Adipocyte (in vitro differentiated cells): ENCODE measurements around the gene FIP1L1.

Experiments
- DNase-seq: peaks from one replicate; pipeline ENCODE4 v3.0.0-alpha.2; 2015; ENCODE audit warnings: low read depth
- H3K27me3 ChIP-seq: replicated peaks from 2 replicates; pipeline ENCODE4 v1.7.0; 2013; ENCODE audit warnings: mild to moderate bottlenecking, low read length, moderate library complexity; ENCODE audit not compliant: control insufficient read depth, insufficient read depth
- H3K36me3 ChIP-seq: 2 replicates; pipeline ENCODE4 v1.7.0; 2013; ENCODE audit warnings: low read length, mild to moderate bottlenecking, moderate library complexity; ENCODE audit not compliant: control insufficient read depth, insufficient read depth, severe bottlenecking
- H3K4me1 ChIP-seq: 2 replicates; pipeline ENCODE4 v1.7.0; 2013; ENCODE audit warnings: mild to moderate bottlenecking, low read length, moderate library complexity; ENCODE audit not compliant: control insufficient read depth, insufficient read depth
- H3K4me3 ChIP-seq: 2 replicates; pipeline ENCODE4 v1.7.0; 2013; ENCODE audit warnings: mild to moderate bottlenecking, low read length, moderate library complexity
- H3K9ac ChIP-seq: 2 replicates; pipeline ENCODE4 v1.7.0; 2013; ENCODE audit warnings: mild to moderate bottlenecking, low read length, moderate library complexity
- H3K9me3 ChIP-seq: 2 replicates; pipeline ENCODE4 v1.7.0; 2013; ENCODE audit warnings: mild to moderate bottlenecking, low read length, moderate library complexity; ENCODE audit not compliant: control insufficient read depth

FIP1L1 gene

DNA sequence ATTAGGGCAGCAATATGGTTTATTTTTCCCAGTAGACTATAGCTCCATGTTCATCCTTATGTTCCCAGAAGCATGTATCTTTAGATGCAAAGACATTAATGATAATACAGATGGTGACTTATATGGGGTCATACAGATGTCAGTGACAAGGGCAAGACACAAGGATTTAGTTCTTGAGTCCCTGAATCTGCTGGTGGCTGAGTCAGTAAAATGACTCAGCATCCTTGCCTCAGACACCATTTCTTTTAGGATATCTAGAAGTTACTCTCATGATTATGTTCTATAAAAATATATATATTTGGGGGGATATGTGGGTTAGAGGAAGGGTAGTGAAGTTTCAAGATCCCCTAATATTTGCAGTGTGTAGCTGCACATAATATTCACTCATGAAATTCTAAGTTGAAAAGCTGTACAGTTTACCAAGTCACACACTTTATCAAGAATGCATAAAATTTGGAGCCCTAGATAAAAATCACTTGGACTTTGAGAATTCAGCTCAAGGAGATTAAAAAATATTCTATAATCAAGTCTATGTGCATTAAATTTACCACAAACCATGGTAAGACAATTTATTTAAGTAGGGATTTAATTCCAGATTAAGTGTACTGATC is 111.9 kb downstream of the FIP1L1 start:
- peak overlapping the region; percentile 89 for H3K9ac ChIP-seq
- DNase-seq, result peak; percentile 60
- no peaks in the 10 kb centered on the region for H3K36me3 ChIP-seq
- peaks cover 48% of the 10 kb centered on the region for H3K4me1 ChIP-seq
- H3K27me3 ChIP-seq, result no peaks in the 10 kb centered on the region
- H3K4me3 ChIP-seq, result no peak overlapping the region
- H3K9me3 ChIP-seq, result no peaks in the 10 kb centered on the region

DNA sequence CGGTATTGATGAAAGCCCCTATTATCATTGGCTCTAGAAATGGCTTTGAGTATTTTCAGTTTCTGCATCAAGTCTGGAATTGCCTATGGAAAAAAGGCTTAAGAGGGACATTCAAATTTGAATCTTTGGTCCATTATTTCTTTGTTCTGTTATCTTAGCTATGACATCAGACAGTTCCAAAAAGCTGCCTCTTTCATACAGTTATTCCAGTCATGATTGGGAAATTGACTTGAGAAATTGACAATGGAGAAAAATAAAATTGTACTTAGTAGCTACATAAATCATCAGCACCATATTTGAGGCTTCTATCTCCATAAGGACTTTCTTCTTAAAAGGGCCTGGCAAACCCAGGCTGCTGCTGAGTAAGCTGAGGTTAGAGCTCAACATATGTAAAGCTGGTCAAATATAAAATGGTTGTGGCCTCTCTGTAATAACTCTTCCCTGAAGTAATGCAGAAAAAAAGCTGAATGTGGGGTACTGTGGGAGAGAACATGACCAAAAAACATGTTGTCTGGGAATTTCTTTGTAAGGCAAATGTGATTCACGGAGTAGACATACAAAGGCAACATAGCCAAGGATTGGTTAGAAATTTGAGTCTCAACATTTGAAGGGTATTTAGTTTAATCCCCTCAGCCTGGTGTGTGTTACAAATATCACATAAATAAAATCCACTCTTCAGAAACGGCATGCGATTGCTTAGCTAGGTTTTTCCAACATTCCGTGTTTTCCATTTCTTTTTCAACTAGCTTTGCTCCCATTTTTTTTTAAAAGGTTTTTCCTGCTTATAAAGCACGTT is 112.9 kb downstream of the FIP1L1 start:
- Histone ChIP-seq H3K27me3 (no peaks in the 10 kb centered on the region), H3K36me3 (peaks cover 2% of the 10 kb centered on the region), H3K9ac (peak overlapping the region; percentile 89), H3K4me3 (peak overlapping the region; percentile 53), H3K9me3 (no peaks in the 10 kb centered on the region), H3K4me1 (peaks cover 39% of the 10 kb centered on the region)
- peak; percentile 86 for DNase-seq

DNA sequence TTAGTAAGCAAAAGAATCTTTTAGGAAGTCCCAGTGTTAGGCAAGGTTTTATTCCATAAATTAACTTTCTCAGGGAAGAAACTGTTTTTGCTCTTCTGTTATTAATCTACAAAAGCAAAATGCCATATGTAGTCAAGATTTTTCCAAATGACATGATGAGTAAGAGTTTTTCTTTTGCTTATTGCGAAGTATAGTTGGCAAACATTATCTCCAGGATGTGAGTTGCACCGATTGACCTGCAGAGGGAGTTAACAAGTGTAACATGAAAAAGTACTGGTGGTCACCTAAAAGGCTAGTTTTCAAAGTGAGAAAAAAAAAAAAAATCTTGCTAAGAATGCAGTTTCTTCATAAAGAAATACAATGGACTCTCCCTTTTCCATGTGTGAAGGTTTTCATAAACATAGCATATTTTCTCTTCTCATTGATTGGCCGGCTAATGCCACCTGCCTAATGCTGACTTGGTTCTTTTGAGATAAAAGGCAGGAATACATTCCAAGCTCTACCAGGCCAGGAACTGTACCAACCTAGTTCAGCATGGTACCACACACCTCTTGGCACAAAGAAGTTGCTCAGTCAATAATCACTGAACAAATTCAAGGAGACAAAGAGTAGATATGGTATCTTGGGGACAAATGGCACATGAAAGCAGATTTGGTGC is 113.7 kb downstream of the FIP1L1 start:
- DNase-seq, result peak; percentile 95
- Histone ChIP-seq H3K4me3 (peak overlapping the region; percentile 53), H3K9me3 (no peaks in the 10 kb centered on the region), H3K36me3 (peaks cover 2% of the 10 kb centered on the region), H3K4me1 (peaks cover 32% of the 10 kb centered on the region), H3K27me3 (no peaks in the 10 kb centered on the region), H3K9ac (peak overlapping the region; percentile 89)

DNA sequence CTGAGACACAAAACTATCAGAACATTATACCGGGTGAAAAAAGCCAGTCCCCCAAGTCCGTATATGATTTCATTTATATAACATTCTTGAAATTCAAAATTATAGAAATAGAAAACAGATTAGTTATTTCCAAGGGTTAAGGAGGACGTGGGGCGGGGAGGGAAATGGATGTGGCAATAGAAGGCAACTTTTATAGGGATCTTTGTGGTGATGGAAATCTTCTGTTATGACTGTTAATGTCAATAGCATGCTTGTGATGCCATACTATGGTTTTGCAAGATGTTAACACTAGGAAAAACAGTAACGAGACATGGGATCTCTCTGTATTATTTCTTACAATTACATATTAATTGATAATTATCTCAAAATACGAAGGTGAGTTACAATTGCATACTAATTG is 117.4 kb downstream of the FIP1L1 start:
- DNase-seq, result no peak
- peaks cover 42% of the 10 kb centered on the region for H3K4me1 ChIP-seq
- H3K4me3 ChIP-seq, result no peak overlapping the region
- no peak overlapping the region for H3K9ac ChIP-seq
- H3K9me3 ChIP-seq, result no peaks in the 10 kb centered on the region
- H3K36me3 ChIP-seq, result peaks cover 2% of the 10 kb centered on the region
- no peaks in the 10 kb centered on the region for H3K27me3 ChIP-seq

DNA sequence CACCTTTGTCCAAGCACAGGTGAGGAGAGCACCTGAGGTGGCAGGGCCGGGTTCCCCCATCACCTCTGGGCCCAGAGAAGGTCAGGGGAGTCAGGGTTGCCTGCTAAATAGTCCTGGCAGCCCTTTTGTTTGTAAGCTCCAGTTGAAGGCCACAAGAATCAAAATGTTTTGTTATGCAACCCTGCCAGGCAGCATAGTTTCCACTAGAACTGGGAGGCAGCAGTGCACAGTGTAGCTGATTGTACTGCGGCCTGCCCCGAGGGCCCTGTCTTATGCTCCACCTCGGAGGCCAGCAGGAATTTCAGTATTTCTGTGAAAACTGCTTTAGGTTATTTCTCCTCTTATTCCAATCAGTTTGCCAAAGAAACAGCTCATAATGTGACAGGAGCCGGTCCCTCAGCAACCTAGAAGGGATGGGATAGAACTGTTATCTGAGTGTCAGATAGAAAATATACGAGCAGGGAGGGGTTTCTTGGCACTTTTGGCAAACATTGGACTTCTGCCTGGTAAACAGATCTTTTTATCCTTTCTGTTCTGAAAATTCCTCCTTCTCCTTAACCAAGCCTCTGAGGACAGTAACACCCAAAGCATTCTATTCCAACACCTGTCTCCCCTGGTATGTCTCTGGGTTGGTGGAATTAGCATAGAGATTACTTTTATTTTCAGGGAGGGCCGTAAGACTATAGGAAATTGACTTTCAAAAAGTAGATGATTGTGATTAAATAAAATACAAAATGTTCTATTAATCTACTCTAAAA is 120.2 kb downstream of the FIP1L1 start:
- Histone ChIP-seq H3K36me3 (peaks cover 2% of the 10 kb centered on the region), H3K4me3 (peak overlapping the region; percentile 53), H3K9me3 (no peaks in the 10 kb centered on the region), H3K4me1 (peaks cover 27% of the 10 kb centered on the region), H3K9ac (peak overlapping the region; percentile 81), H3K27me3 (no peaks in the 10 kb centered on the region)
- DNase-seq, result peak; percentile 94

DNA sequence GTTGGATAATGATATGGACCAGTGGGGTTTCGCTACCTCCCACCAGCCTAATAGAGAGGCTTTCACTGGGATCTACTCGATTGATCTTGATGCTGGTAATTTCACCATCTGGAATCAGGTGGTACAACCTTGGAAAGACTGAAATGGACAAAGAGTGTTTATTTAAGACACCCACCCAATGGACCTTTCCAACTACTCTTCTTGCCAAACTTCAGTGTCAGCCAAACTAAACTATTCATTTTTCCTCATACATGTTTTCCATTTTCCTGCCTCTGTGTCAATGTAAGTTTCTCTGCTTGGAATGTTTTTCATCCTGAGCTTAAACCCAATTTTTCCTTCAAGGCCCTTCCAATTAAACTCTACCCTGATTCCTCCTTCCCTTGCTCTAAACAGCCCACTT is 121.3 kb downstream of the FIP1L1 start:
- Histone ChIP-seq H3K4me3 (no peak overlapping the region), H3K27me3 (no peaks in the 10 kb centered on the region), H3K9ac (peak overlapping the region; percentile 81), H3K9me3 (no peaks in the 10 kb centered on the region), H3K36me3 (peaks cover 2% of the 10 kb centered on the region), H3K4me1 (peaks cover 27% of the 10 kb centered on the region)
- no peak for DNase-seq

DNA sequence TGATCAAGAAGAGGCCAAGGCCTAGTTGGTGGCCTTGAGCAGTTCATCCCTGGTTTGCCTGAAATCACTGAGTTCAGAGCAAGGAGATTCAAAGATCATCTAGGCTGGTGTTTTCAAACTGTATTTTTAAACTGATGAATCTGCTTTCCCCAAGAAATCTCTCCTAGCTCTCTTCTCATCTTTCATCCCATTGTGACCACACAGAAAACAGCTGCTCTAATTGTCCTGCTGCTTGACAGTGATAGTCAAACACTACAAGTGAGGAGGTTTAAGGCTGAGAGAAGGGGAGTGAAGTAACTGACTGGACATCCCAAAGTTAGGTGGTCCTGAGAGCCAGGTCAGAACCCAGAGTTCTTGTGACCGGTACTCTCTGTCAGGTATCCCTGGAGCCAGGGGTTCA is 122.3 kb downstream of the FIP1L1 start:
- no peak overlapping the region for H3K9ac ChIP-seq
- H3K36me3 ChIP-seq, result peaks cover 2% of the 10 kb centered on the region
- no peak overlapping the region for H3K4me3 ChIP-seq
- H3K27me3 ChIP-seq, result no peaks in the 10 kb centered on the region
- DNase-seq, result no peak
- no peaks in the 10 kb centered on the region for H3K9me3 ChIP-seq
- H3K4me1 ChIP-seq, result peaks cover 27% of the 10 kb centered on the region

DNA sequence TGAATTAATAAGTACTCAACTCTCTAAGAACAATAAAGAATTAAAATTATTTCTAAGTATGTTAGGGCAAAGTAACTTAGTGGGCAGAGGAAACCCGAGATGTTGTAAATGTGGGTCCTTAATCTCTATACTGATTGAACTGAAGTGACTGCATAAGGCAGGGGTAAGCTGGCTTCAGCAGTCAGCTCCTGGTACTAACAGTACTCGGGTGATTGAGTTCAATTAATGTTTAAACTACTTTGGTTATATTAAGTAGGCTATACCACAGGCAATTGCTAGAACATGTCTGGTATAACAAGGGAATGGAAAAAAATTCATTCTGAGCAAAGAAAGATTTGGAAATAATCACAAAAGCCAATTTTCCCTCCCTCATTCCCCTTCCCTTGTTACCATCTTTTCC is 123.1 kb downstream of the FIP1L1 start:
- Histone ChIP-seq H3K9me3 (no peaks in the 10 kb centered on the region), H3K36me3 (no peaks in the 10 kb centered on the region), H3K4me1 (peaks cover 27% of the 10 kb centered on the region), H3K9ac (no peak overlapping the region), H3K27me3 (no peaks in the 10 kb centered on the region), H3K4me3 (no peak overlapping the region)
- DNase-seq, result no peak

DNA sequence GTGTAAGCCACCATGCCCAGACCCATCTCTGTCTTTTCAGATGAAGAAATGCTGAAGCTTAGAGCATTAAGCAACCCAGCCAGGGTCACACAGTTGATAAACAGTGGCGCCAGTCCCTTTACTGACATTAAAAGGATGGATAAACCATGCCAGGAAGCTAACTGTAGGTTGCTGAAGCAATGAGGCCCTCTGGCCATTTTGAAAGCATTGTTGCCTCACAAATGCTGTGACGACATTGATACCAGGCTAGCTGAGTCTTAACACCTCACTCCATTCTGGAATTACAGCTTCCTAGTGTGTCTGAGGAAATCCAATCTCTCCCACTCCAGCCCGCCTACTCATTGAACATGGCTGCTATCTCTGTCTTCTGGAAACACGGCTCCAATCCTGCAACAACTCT is 124.1 kb downstream of the FIP1L1 start:
- Histone ChIP-seq H3K36me3 (no peaks in the 10 kb centered on the region), H3K4me1 (peaks cover 26% of the 10 kb centered on the region), H3K27me3 (no peaks in the 10 kb centered on the region), H3K4me3 (no peak overlapping the region), H3K9me3 (no peaks in the 10 kb centered on the region), H3K9ac (no peak overlapping the region)
- DNase-seq, result no peak

DNA sequence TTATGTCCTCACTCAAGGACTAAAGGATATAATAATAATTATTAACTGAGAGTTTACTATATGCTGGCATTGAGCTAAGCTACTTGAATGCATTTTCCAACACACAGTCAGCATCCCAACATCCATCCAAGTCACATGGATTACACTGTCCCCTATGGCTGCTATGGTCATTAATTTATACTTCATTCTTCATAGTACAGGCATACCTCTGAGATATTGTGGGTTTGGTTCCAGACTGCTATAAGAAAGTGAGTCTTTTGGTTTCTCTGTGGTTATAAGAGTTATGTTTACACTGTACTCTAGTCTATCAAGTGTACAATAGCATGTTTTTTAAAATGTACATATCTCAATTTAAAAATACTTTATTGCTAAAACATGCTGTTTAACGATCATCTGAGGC is 124.7 kb downstream of the FIP1L1 start:
- no peaks in the 10 kb centered on the region for H3K27me3 ChIP-seq
- H3K9ac ChIP-seq, result no peak overlapping the region
- no peak for DNase-seq
- H3K4me1 ChIP-seq, result peaks cover 24% of the 10 kb centered on the region
- H3K4me3 ChIP-seq, result no peak overlapping the region
- no peaks in the 10 kb centered on the region for H3K36me3 ChIP-seq
- no peaks in the 10 kb centered on the region for H3K9me3 ChIP-seq

DNA sequence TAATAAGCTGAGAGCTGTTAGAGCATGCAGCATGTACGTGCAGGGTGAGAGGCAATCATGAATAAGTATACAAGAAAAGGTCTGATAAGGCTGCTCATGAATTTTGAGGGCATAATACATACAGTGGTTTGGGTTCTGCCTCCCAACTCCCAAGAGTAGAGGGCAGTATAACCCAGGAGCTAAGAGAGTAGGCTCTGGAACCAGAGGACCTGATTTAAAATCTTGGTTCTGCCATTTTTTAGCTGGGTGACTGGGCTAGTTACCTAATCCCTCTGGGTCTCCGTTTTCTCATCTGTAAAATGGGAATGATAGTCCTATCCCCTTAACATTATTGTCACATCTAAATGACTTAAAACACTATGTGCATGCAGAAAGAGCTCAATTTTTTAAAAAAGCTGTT is 128.5 kb downstream of the FIP1L1 start:
- H3K27me3 ChIP-seq, result no peaks in the 10 kb centered on the region
- H3K9ac ChIP-seq, result no peak overlapping the region
- H3K4me1 ChIP-seq, result peaks cover 38% of the 10 kb centered on the region
- H3K9me3 ChIP-seq, result no peaks in the 10 kb centered on the region
- H3K4me3 ChIP-seq, result no peak overlapping the region
- DNase-seq, result no peak
- no peaks in the 10 kb centered on the region for H3K36me3 ChIP-seq
